Dendritic cell treated with granulocyte-macrophage colony-stimulating factor and Interleukin-4, amounts not matched to agents 40 ng/mL and 50 ng/mL, for 4 days (primary cell): ENCODE results near the gene PRPS1.
"Not testable (repeated sequence)": the region's sequence is repeated elsewhere in the genome, so short reads cannot be mapped to it uniquely, and the experiment has no call there.

Source experiments
- H3K27ac Mint-ChIP-seq: one replicate; pipeline ENCODE4 v1.8.0; 2022; ENCODE audit warnings: mild to moderate bottlenecking, mixed read lengths
- H3K27me3 Mint-ChIP-seq: one replicate; pipeline ENCODE4 v1.8.0; 2022; ENCODE audit warnings: mild to moderate bottlenecking, mixed read lengths
- H3K36me3 Mint-ChIP-seq: one replicate; pipeline ENCODE4 v1.8.0; 2022; ENCODE audit warnings: low read depth, mixed read lengths
- H3K4me1 Mint-ChIP-seq: one replicate; pipeline ENCODE4 v1.8.0; 2022; ENCODE audit warnings: low read depth, mixed read lengths
- H3K4me3 Mint-ChIP-seq: one replicate; pipeline ENCODE4 v1.8.0; 2022; ENCODE audit warnings: mild to moderate bottlenecking, moderate library complexity, mixed read lengths
- H3K9me3 Mint-ChIP-seq: one replicate; pipeline ENCODE4 v1.8.0; 2022; ENCODE audit warnings: mixed read lengths
- intact Hi-C: fragments of 100-400 bp; cut with micrococcal nuclease; formaldehyde crosslinking; loops from one replicate; pipeline ENCODE4 v1.15.0; 2022

PRPS1 gene

GRCh38 chrX:107656978-107657377 is 28.7 kb downstream of the PRPS1 start:
- H3K4me3 Mint-ChIP-seq = no peak overlapping the region
- H3K27ac Mint-ChIP-seq = no peak overlapping the region
- peaks cover 15% of the 10 kb centered on the region for H3K4me1 Mint-ChIP-seq
- H3K27me3 Mint-ChIP-seq = no peaks in the 10 kb centered on the region
- no peaks in the 10 kb centered on the region for H3K9me3 Mint-ChIP-seq
- intact Hi-C loops = loop anchor here (10.0 kb wide), 1 partner anchor 238 kb away; no protein-coding TSS in a partner anchor
- peaks cover 18% of the 10 kb centered on the region for H3K36me3 Mint-ChIP-seq

DNA sequence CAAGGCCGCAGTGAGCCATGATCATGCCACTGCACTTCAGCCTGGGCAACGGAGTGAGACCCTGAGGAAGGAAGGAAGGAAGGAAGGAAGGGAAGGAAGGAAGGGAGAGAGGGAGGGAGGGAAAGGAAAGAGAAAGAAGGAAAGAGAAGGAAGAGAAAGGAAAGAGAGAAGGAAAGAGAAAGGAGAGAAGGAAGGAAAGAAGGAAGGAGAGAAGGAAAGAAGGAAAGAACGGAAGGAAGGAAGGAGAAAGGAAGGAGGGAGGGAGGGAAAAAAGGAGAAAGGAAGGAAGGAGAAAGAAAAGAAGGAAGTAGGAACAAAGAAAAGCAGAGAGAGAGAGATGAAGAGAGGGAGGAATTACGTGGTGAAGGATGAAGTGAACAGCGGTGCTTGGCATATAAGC is 30.4 kb downstream of the PRPS1 start:
- Mint-ChIP-seq H3K4me1 (peaks cover 15% of the 10 kb centered on the region), H3K27ac (peak overlapping the region; percentile 12), H3K9me3 (no peaks in the 10 kb centered on the region), H3K4me3 (no peak overlapping the region), H3K36me3 (peaks cover 17% of the 10 kb centered on the region), H3K27me3 (no peaks in the 10 kb centered on the region)
- intact Hi-C loops = loop anchor here (1.0 to 10.0 kb wide), 2 partner anchors 119 to 236 kb away; partner anchors contain the start of gene NCBP2L

GRCh38 chrX:107659286-107659685 is 31.0 kb downstream of the PRPS1 start:
- no peaks in the 10 kb centered on the region for H3K9me3 Mint-ChIP-seq
- intact Hi-C loops = loop anchor here (1.0 to 10.0 kb wide), 2 partner anchors 118 to 236 kb away; partner anchors contain the start of gene NCBP2L
- H3K36me3 Mint-ChIP-seq = peaks cover 17% of the 10 kb centered on the region
- peaks cover 14% of the 10 kb centered on the region for H3K4me1 Mint-ChIP-seq
- H3K27me3 Mint-ChIP-seq = no peaks in the 10 kb centered on the region
- H3K27ac Mint-ChIP-seq = no peak overlapping the region
- H3K4me3 Mint-ChIP-seq = no peak overlapping the region

- Mint-ChIP-seq H3K36me3 (peaks cover 21% of the 10 kb centered on the region), H3K9me3 (no peaks in the 10 kb centered on the region), H3K27me3 (no peaks in the 10 kb centered on the region), H3K27ac (no peak overlapping the region), H3K4me3 (no peak overlapping the region), H3K4me1 (peaks cover 9% of the 10 kb centered on the region)
- intact Hi-C loops = loop anchor here (1.0 to 10.0 kb wide), 2 partner anchors 118 to 235 kb away; partner anchors contain the start of gene NCBP2L
Measured at GRCh38 chrX:107659768-107660167, 31.5 kb downstream of the PRPS1 start.

DNA sequence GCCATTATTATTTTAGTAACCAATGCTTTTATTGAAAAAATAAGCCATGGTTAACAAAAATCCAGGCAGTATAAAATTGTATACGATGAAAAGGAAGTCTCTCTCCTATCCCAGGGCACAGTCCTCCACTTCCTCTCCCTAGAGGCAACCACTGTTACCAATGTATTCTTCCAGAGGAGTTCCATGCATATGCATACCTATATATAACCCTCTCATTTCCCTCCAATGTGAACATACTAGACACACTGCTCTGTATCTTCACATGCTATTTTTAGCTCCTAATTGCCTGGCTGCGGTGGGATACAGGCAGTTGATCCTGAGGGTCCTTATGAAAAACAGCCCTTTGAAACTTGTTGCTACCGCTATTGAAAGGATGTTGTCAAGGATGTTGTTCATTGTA is 33.8 kb downstream of the PRPS1 start:
- intact Hi-C loops = no loop called here
- H3K4me1 Mint-ChIP-seq = no peaks in the 10 kb centered on the region
- no peak overlapping the region for H3K4me3 Mint-ChIP-seq
- H3K27ac Mint-ChIP-seq = no peak overlapping the region
- H3K27me3 Mint-ChIP-seq = no peaks in the 10 kb centered on the region
- H3K9me3 Mint-ChIP-seq = no peaks in the 10 kb centered on the region
- H3K36me3 Mint-ChIP-seq = peaks cover 12% of the 10 kb centered on the region

DNA sequence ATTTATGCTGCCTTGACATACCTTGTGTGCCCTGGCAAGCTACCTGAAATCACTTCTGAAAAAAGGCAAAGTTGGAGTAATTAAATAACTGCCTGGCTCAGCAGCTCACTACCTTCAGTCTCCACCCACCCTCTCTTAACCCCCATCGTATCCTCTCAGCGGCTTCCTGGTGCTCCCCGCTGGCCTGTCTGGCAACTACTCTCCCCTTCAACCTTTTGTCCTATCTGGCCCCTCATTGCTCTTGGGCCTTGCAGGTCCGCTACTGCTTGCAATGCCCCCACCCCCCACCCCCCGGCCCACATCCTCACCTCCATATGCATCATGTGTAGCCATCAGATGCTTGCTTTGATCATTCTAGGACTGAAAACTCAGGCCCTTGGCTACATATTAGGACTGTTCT is 34.5 kb downstream of the PRPS1 start:
- H3K27me3 Mint-ChIP-seq = no peaks in the 10 kb centered on the region
- H3K27ac Mint-ChIP-seq = no peak overlapping the region
- intact Hi-C loops = no loop called here
- H3K4me1 Mint-ChIP-seq = no peaks in the 10 kb centered on the region
- peaks cover 12% of the 10 kb centered on the region for H3K36me3 Mint-ChIP-seq
- H3K4me3 Mint-ChIP-seq = no peak overlapping the region
- H3K9me3 Mint-ChIP-seq = no peaks in the 10 kb centered on the region

GRCh38 chrX:107666931-107667330 is 38.6 kb downstream of the PRPS1 start:
- intact Hi-C loops = no loop called here
- H3K4me1 Mint-ChIP-seq = no peaks in the 10 kb centered on the region
- H3K36me3 Mint-ChIP-seq = peaks cover 6% of the 10 kb centered on the region
- H3K9me3 Mint-ChIP-seq = no peaks in the 10 kb centered on the region
- H3K27ac Mint-ChIP-seq = no peak overlapping the region
- no peaks in the 10 kb centered on the region for H3K27me3 Mint-ChIP-seq
- H3K4me3 Mint-ChIP-seq = no peak overlapping the region

DNA sequence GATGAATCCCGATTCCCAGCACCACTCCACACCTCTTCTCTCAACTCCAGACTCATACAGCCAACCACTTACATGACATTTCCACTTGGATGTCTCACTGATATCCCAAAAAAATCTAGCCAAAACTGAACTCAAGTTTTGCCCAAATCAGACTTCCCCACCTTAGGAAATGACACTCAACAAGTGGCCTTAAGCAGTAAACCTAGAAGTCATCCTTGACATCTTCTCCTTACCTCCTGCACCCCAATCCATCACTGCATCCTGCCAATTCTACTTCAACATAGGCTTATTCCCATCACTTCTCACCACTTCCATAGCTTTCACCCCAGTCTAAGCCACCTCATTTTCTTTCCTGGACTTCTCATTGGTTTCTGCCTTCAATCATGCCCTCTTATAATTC is 39.1 kb downstream of the PRPS1 start:
- no peak overlapping the region for H3K4me3 Mint-ChIP-seq
- no peak overlapping the region for H3K27ac Mint-ChIP-seq
- intact Hi-C loops = no loop called here
- H3K9me3 Mint-ChIP-seq = no peaks in the 10 kb centered on the region
- no peaks in the 10 kb centered on the region for H3K27me3 Mint-ChIP-seq
- no peaks in the 10 kb centered on the region for H3K4me1 Mint-ChIP-seq
- peaks cover 6% of the 10 kb centered on the region for H3K36me3 Mint-ChIP-seq

GRCh38 chrX:107668710-107669109 is 40.4 kb downstream of the PRPS1 start:
- intact Hi-C loops, H3K4me1 Mint-ChIP-seq: not testable (repeated sequence)
- peak overlapping the region; percentile 22 for H3K27ac Mint-ChIP-seq

DNA sequence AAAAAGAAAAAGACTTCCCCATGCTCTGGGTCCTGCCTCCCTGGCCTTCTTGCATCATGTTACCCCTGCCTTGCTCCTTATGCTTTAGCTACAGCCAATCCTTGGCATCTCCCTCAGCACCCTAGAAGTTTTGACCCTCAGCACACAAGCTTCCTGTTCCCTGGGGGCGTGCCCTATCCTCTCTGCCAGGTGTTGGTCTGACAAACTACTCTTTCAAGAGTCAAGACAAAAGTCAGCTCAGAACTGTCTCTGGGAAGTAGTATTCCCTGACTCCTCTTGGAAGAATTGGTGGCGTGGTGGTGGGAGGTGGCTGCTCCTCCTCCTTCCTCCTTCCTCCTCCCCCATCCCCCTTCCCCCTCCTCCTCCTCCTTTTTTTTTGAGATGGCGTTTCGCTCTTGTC is 41.0 kb downstream of the PRPS1 start:
- intact Hi-C loops = no loop called here
- Mint-ChIP-seq H3K4me3 (no peak overlapping the region), H3K27ac (peak overlapping the region; percentile 22), H3K36me3 (peaks cover 6% of the 10 kb centered on the region), H3K9me3 (no peaks in the 10 kb centered on the region), H3K27me3 (no peaks in the 10 kb centered on the region), H3K4me1 (peaks cover 14% of the 10 kb centered on the region)

More at GRCh38 chrX:107668710-107669109, 40.4 kb downstream of the PRPS1 start:
- H3K36me3 Mint-ChIP-seq, H3K9me3 Mint-ChIP-seq, H3K27me3 Mint-ChIP-seq, H3K4me3 Mint-ChIP-seq: not testable (repeated sequence)

GRCh38 chrX:107669885-107670628 is 41.7 kb downstream of the PRPS1 start:
- intact Hi-C loops = no loop called here
- H3K27ac Mint-ChIP-seq = no peak overlapping the region
- H3K4me1 Mint-ChIP-seq = peaks cover 22% of the 10 kb centered on the region
- no peak overlapping the region for H3K4me3 Mint-ChIP-seq
- H3K36me3 Mint-ChIP-seq = no peaks in the 10 kb centered on the region
- no peaks in the 10 kb centered on the region for H3K27me3 Mint-ChIP-seq
- no peaks in the 10 kb centered on the region for H3K9me3 Mint-ChIP-seq

DNA sequence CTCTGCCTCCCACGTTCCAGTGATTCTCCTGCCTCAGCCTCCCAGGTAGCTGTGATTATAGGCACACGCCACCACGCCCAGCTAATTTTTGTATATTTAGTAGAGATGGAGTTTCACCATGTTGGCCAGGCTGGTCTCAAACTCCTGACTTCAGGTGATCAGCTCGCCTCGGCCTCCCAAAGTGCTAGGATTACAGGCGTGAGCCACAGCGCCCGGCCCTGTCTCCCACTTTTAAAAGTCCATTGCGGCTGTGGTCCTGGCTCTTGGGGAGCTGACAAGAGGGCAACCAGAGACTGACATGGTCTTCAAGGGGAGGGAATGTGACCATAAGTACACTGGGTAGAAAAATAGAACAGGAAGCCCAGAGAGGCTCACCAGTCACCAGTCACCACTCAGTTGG is 42.9 kb downstream of the PRPS1 start:
- H3K9me3 Mint-ChIP-seq, H3K27me3 Mint-ChIP-seq, intact Hi-C loops, H3K27ac Mint-ChIP-seq, H3K36me3 Mint-ChIP-seq, H3K4me3 Mint-ChIP-seq: not testable (repeated sequence)
- H3K4me1 Mint-ChIP-seq = peaks cover 32% of the 10 kb centered on the region

- Mint-ChIP-seq H3K27ac (peak overlapping the region; percentile 95), H3K27me3 (no peaks in the 10 kb centered on the region), H3K4me1 (peaks cover 44% of the 10 kb centered on the region), H3K36me3 (no peaks in the 10 kb centered on the region), H3K4me3 (no peak overlapping the region), H3K9me3 (no peaks in the 10 kb centered on the region)
- intact Hi-C loops = loop anchor here (1.0 kb wide), 1 partner anchor 45 kb away; no protein-coding TSS in a partner anchor
Measured at GRCh38 chrX:107672955-107673378, 44.7 kb downstream of the PRPS1 start.

- H3K27ac Mint-ChIP-seq = peak overlapping the region; percentile 95
- intact Hi-C loops = no loop called here
- peaks cover 49% of the 10 kb centered on the region for H3K4me1 Mint-ChIP-seq
- H3K9me3 Mint-ChIP-seq = no peaks in the 10 kb centered on the region
- no peaks in the 10 kb centered on the region for H3K27me3 Mint-ChIP-seq
- H3K36me3 Mint-ChIP-seq = no peaks in the 10 kb centered on the region
- no peak overlapping the region for H3K4me3 Mint-ChIP-seq
Measured at GRCh38 chrX:107673431-107673830, 45.1 kb downstream of the PRPS1 start.
